HepG2 (cell line): ENCODE measurements around the gene OR1D5. TPM values are rescaled to one million over a fixed set of nuclear protein-coding genes. Genes with fewer than 3 reads are reported as not detected.

ENCODE experiments used
- CBX5 ChIP-seq: sonication (generic); formaldehyde crosslinking; IDR thresholded peaks from 2 replicates; pipeline ENCODE4 v1.4.0; 2020; ENCODE audit warnings: missing genetic modification reagents, borderline replicate concordance
- FOXA3 ChIP-seq: IDR thresholded peaks from 2 replicates; pipeline ENCODE4 v1.6.1; 2016; ENCODE audit warnings: missing genetic modification reagents, missing compliant biosample characterization
- GTF2F1 ChIP-seq: fragments of 150-350 bp; IDR thresholded peaks from 2 replicates; pipeline ENCODE4 v1.6.1; 2014; ENCODE audit warnings: low read length
- KDM5B ChIP-seq: sonication (generic); formaldehyde crosslinking; IDR thresholded peaks from 2 replicates; pipeline ENCODE4 v1.4.0; 2020; ENCODE audit warnings: missing genetic modification reagents, mild to moderate bottlenecking, borderline replicate concordance
- MAFG ChIP-seq: sonication (generic); formaldehyde crosslinking; IDR thresholded peaks from 2 replicates; pipeline ENCODE4 v1.5.1; 2020; ENCODE audit warnings: mild to moderate bottlenecking, missing genetic modification reagents
- NCOA1 ChIP-seq: sonication (generic); formaldehyde crosslinking; IDR thresholded peaks from 2 replicates; pipeline ENCODE4 v1.9.0; 2021; ENCODE audit warnings: missing genetic modification reagents
- NFYB ChIP-seq: sonication (generic); formaldehyde crosslinking; IDR thresholded peaks from 2 replicates; pipeline ENCODE4 v1.4.0; 2020; ENCODE audit warnings: missing genetic modification reagents
- ONECUT2 ChIP-seq: sonication (generic); formaldehyde crosslinking; IDR thresholded peaks from 2 replicates; pipeline ENCODE4 v1.4.0; 2020; ENCODE audit warnings: missing genetic modification reagents
- ZNF256 ChIP-seq: sonication (generic); formaldehyde crosslinking; conservative IDR thresholded peaks from 2 replicates; pipeline ENCODE4 v1.4.0; 2020; ENCODE audit warnings: missing genetic modification reagents
- ZNF280B ChIP-seq: sonication (generic); formaldehyde crosslinking; IDR thresholded peaks from 2 replicates; pipeline ENCODE4 v1.5.0; 2020; ENCODE audit warnings: missing genetic modification reagents, mild to moderate bottlenecking, borderline replicate concordance
- ZNF383 ChIP-seq: sonication (generic); formaldehyde crosslinking; IDR thresholded peaks from 2 replicates; pipeline ENCODE4 v1.4.0; 2020; ENCODE audit warnings: missing genetic modification reagents, mild to moderate bottlenecking, borderline replicate concordance
- ZNF510 ChIP-seq: sonication (generic); formaldehyde crosslinking; IDR thresholded peaks from 2 replicates; pipeline ENCODE4 v1.4.0; 2020; ENCODE audit warnings: low read depth, mild to moderate bottlenecking, missing genetic modification reagents
- ZNF780A ChIP-seq: sonication (generic); formaldehyde crosslinking; IDR thresholded peaks from 2 replicates; pipeline ENCODE4 v1.8.0; 2022; ENCODE audit warnings: mild to moderate bottlenecking, missing genetic modification reagents, moderate library complexity
- ZNF878 ChIP-seq: sonication (generic); formaldehyde crosslinking; IDR thresholded peaks from 2 replicates; pipeline ENCODE4 v1.8.1; 2023; ENCODE audit warnings: mild to moderate bottlenecking, missing genetic modification reagents, moderate library complexity
- polyA plus RNA-seq, 8 experiments: library from polyadenylated mRNA; depleted of rRNA in 3 of 8; stranded (reverse) in 7 of 8; unstranded in 1 of 8; fragments of >200 nt; fragmentation: Illumina TruSeq in 4 of 8; extraction: Trizol in 4 of 8; gene quantifications; 2 replicates each; pipeline versions ENCODE4 v1.2.1 to v1.2.3, GENCODE V29; 2011 to 2016; ENCODE audit warnings: low read depth in 4 of 8, missing spikeins in 1 of 8, mixed read lengths in 1 of 8; ENCODE audit not compliant: insufficient read depth in 1 of 8
- total RNA-seq, 5 experiments: library from RNA; depleted of rRNA; stranded (reverse); fragments of >200 nt; fragmentation: Illumina TruSeq; extraction: Trizol; gene quantifications; 2 replicates each; pipeline ENCODE4 v1.2.3, GENCODE V29; 2016; ENCODE audit warnings: low read depth in 1 of 5
- TF ChIP-seq, protein P1 (sequence below), 2 experiments: sonication (generic) in 1 of 2; formaldehyde crosslinking in 1 of 2; IDR thresholded peaks; 2 replicates each; pipeline versions ENCODE4 v1.4.0 to v1.6.1; 2016 to 2020; ENCODE audit warnings: borderline replicate concordance in 1 of 2, low read depth in 1 of 2, mild to moderate bottlenecking in 1 of 2, missing genetic modification reagents in 1 of 2
- TF ChIP-seq, protein P2 (sequence below): sonication (generic); formaldehyde crosslinking; IDR thresholded peaks from 2 replicates; pipeline ENCODE4 v1.8.1; 2023; ENCODE audit warnings: missing genetic modification reagents, inconsistent platforms, borderline replicate concordance
- TF ChIP-seq, protein P3 (sequence below): sonication (generic); formaldehyde crosslinking; IDR thresholded peaks from 2 replicates; pipeline ENCODE4 v1.5.1; 2020; ENCODE audit warnings: missing genetic modification reagents, mild to moderate bottlenecking, borderline replicate concordance

The OR1D5 gene
- total and polyA plus RNA-seq, 2 of the 13 experiments (the other 11 are each of a cell fraction or from before 2014, with no cell fraction given): not detected

GRCh38 chr17:3048727-3049471, 14.5 kb downstream of the OR1D5 start (continued):
- TF ChIP-seq, protein P1, sequence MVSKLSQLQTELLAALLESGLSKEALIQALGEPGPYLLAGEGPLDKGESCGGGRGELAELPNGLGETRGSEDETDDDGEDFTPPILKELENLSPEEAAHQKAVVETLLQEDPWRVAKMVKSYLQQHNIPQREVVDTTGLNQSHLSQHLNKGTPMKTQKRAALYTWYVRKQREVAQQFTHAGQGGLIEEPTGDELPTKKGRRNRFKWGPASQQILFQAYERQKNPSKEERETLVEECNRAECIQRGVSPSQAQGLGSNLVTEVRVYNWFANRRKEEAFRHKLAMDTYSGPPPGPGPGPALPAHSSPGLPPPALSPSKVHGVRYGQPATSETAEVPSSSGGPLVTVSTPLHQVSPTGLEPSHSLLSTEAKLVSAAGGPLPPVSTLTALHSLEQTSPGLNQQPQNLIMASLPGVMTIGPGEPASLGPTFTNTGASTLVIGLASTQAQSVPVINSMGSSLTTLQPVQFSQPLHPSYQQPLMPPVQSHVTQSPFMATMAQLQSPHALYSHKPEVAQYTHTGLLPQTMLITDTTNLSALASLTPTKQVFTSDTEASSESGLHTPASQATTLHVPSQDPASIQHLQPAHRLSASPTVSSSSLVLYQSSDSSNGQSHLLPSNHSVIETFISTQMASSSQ (IDR thresholded peaks at IDR 0.05; ENCODE audit: low read depth): peak; percentile 31; the same call in 1 of the 2 replicates
- TF ChIP-seq, protein P1 (CRISPR knock-in tag; IDR thresholded peaks at IDR 0.05; ENCODE audit: borderline replicate concordance): peak; percentile 50; the same call in 1 of the 2 replicates
- no peak for TF ChIP-seq ZNF780A (CRISPR knock-in tag)
- TF ChIP-seq GTF2F1: no peak
- peak; percentile 79; the same call in 1 of the 2 replicates for TF ChIP-seq CBX5 (CRISPR knock-in tag)
- no peak for TF ChIP-seq ZNF280B
- no peak for TF ChIP-seq ZNF510
- TF ChIP-seq NFYB (CRISPR knock-in tag): peak; percentile 97
- TF ChIP-seq ZNF383 (CRISPR knock-in tag): no peak
- peak; percentile 57; the same call in 1 of the 2 replicates for TF ChIP-seq KDM5B (CRISPR knock-in tag)
- TF ChIP-seq, protein P2, sequence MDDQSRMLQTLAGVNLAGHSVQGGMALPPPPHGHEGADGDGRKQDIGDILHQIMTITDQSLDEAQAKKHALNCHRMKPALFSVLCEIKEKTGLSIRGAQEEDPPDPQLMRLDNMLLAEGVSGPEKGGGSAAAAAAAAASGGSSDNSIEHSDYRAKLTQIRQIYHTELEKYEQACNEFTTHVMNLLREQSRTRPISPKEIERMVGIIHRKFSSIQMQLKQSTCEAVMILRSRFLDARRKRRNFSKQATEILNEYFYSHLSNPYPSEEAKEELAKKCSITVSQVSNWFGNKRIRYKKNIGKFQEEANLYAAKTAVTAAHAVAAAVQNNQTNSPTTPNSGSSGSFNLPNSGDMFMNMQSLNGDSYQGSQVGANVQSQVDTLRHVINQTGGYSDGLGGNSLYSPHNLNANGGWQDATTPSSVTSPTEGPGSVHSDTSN (CRISPR knock-in tag): no peak
- no peak for TF ChIP-seq MAFG (CRISPR knock-in tag)
- peak; percentile 20; the same call in 1 of the 2 replicates for TF ChIP-seq FOXA3 (CRISPR knock-in tag)
- no peak for TF ChIP-seq NCOA1 (CRISPR knock-in tag)
- TF ChIP-seq, protein P3, sequence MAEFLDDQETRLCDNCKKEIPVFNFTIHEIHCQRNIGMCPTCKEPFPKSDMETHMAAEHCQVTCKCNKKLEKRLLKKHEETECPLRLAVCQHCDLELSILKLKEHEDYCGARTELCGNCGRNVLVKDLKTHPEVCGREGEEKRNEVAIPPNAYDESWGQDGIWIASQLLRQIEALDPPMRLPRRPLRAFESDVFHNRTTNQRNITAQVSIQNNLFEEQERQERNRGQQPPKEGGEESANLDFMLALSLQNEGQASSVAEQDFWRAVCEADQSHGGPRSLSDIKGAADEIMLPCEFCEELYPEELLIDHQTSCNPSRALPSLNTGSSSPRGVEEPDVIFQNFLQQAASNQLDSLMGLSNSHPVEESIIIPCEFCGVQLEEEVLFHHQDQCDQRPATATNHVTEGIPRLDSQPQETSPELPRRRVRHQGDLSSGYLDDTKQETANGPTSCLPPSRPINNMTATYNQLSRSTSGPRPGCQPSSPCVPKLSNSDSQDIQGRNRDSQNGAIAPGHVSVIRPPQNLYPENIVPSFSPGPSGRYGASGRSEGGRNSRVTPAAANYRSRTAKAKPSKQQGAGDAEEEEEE: no peak
- TF ChIP-seq ONECUT2: no peak
- no peak for TF ChIP-seq ZNF878 (CRISPR knock-in tag)
- TF ChIP-seq ZNF256 (CRISPR knock-in tag): no peak
